HFFc6 (cell line): ENCODE measurements around the gene SLC25A21. TPM values are rescaled to one million over a fixed set of nuclear protein-coding genes. Genes with fewer than 3 reads are reported as not detected.

Experiments used
- DNase-seq: peaks from one replicate; pipeline ENCODE4 v3.0.0-alpha.2; 2018
- H3K27ac Mint-ChIP-seq: 2 replicates; pipeline ENCODE4 v1.8.0; 2020; ENCODE audit warnings: mild to moderate bottlenecking, mixed read lengths
- H3K27me3 Mint-ChIP-seq: 2 replicates; pipeline ENCODE4 v1.8.0; 2021; ENCODE audit warnings: mild to moderate bottlenecking, moderate library complexity, mixed read lengths; ENCODE audit not compliant: insufficient read depth
- H3K36me3 Mint-ChIP-seq: 2 replicates; pipeline ENCODE4 v1.8.0; 2021; ENCODE audit warnings: low read depth, mixed read lengths
- H3K4me1 Mint-ChIP-seq: 2 replicates; pipeline ENCODE4 v1.8.0; 2020; ENCODE audit warnings: low read depth, mixed read lengths
- H3K4me3 Mint-ChIP-seq: 2 replicates; pipeline ENCODE4 v1.8.0; 2020; ENCODE audit warnings: mild to moderate bottlenecking, moderate library complexity, mixed read lengths
- H3K9me3 Mint-ChIP-seq: 2 replicates; pipeline ENCODE4 v1.8.0; 2020; ENCODE audit warnings: mild to moderate bottlenecking, mixed read lengths
- CTCF ChIP-seq: fragments of 200-600 bp; sonication (generic); IDR thresholded peaks from 2 replicates; pipeline ENCODE4 v1.5.0; 2021; ENCODE audit warnings: antibody characterized with exemption, mild to moderate bottlenecking
- total RNA-seq, 6 experiments: library from RNA; stranded (reverse); fragmentation: NEBNext Ultra II Directional; extraction: Animal tissue kit (Norgen Biotek cat#: 25700); gene quantifications; 2 replicates in 1 of 6; 3 replicates in 5 of 6; pipeline ENCODE4 v1.2.3, GENCODE V29; 2021

SLC25A21 gene
- total RNA-seq, 6 experiments from 2014 or later = 0.33 to 1.1 (median 0.47) TPM

GRCh38 chr14:36741858-36742257 lies 430.5 kb downstream of the SLC25A21 start:
- DNase-seq = no peak
- peaks cover 3% of the 10 kb centered on the region for H3K27me3 Mint-ChIP-seq
- H3K4me3 Mint-ChIP-seq = no peak overlapping the region
- H3K36me3 Mint-ChIP-seq = no peaks in the 10 kb centered on the region
- H3K4me1 Mint-ChIP-seq = no peaks in the 10 kb centered on the region
- H3K27ac Mint-ChIP-seq = no peak overlapping the region
- TF ChIP-seq CTCF = no peak
- peaks cover 4% of the 10 kb centered on the region for H3K9me3 Mint-ChIP-seq

DNA sequence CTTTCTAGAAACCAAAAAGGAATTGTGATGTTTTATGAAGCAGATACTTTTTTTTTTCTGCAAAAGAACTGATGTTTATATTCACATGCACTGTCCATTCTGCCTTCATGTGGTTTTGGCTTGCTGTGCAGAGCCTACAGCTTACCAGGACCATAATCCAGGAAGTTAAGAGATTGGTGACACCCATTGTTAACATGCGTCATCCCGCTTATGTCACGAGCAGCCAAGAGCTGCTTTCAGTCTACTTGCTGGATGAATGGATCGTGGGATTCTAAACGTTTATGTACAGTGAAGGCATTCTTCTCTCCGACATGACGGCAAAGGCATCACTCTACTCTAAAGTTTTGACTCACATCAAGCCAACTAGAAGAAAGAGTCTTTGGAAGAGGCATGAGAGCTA lies 434.1 kb downstream of the SLC25A21 start:
- DNase-seq = no peak
- peaks cover under 1% of the 10 kb centered on the region for H3K9me3 Mint-ChIP-seq
- no peak overlapping the region for H3K27ac Mint-ChIP-seq
- no peak for TF ChIP-seq CTCF
- H3K4me3 Mint-ChIP-seq = no peak overlapping the region
- H3K4me1 Mint-ChIP-seq = no peaks in the 10 kb centered on the region
- no peaks in the 10 kb centered on the region for H3K36me3 Mint-ChIP-seq
- H3K27me3 Mint-ChIP-seq = peaks cover 3% of the 10 kb centered on the region

DNA sequence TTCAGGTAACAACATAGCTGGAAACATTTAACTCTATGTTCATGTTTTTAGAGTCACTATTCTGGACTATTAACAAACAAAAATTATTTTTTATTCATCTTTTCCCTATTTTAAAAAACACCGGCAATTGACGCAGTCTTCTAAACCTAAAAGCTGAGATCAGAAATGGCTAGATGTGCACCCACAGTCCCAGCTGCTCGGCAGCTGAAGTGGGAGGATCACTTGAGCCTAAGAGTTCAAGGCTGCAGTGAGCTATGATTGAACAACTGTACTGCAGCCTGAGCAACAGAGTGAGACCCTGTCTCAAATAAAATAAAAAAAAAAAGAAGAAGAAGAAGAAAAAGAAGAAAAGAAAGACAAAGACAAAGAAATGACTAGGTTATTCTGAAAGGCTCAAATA lies 446.3 kb downstream of the SLC25A21 start:
- Mint-ChIP-seq H3K36me3 (no peaks in the 10 kb centered on the region), H3K27me3 (peaks cover 4% of the 10 kb centered on the region; the same call in 1 of the 2 replicates)

GRCh38 chr14:36724162-36724561 lies 448.2 kb downstream of the SLC25A21 start:
- DNase-seq = no peak
- H3K27me3 Mint-ChIP-seq = peaks cover 5% of the 10 kb centered on the region; the same call in 1 of the 2 replicates
- H3K9me3 Mint-ChIP-seq = peaks cover 3% of the 10 kb centered on the region; the same call in 1 of the 2 replicates
- TF ChIP-seq CTCF = no peak
- H3K4me3 Mint-ChIP-seq = no peak overlapping the region
- no peak overlapping the region for H3K27ac Mint-ChIP-seq
- no peaks in the 10 kb centered on the region for H3K36me3 Mint-ChIP-seq
- no peaks in the 10 kb centered on the region for H3K4me1 Mint-ChIP-seq

More for the DNA sequence above, 446.3 kb downstream of the SLC25A21 start:
- Mint-ChIP-seq H3K4me1 (no peaks in the 10 kb centered on the region), H3K27ac (no peak overlapping the region), H3K4me3 (no peak overlapping the region), H3K9me3 (peaks cover 3% of the 10 kb centered on the region; the same call in 1 of the 2 replicates)
- TF ChIP-seq CTCF = no peak
- no peak for DNase-seq

GRCh38 chr14:36723530-36723929 lies 448.9 kb downstream of the SLC25A21 start:
- TF ChIP-seq CTCF = no peak
- peaks cover 5% of the 10 kb centered on the region; the same call in 1 of the 2 replicates for H3K27me3 Mint-ChIP-seq
- H3K4me1 Mint-ChIP-seq = no peaks in the 10 kb centered on the region
- H3K36me3 Mint-ChIP-seq = no peaks in the 10 kb centered on the region
- no peak overlapping the region for H3K4me3 Mint-ChIP-seq
- no peak for DNase-seq
- H3K9me3 Mint-ChIP-seq = peaks cover 3% of the 10 kb centered on the region; the same call in 1 of the 2 replicates
- no peak overlapping the region for H3K27ac Mint-ChIP-seq

DNA sequence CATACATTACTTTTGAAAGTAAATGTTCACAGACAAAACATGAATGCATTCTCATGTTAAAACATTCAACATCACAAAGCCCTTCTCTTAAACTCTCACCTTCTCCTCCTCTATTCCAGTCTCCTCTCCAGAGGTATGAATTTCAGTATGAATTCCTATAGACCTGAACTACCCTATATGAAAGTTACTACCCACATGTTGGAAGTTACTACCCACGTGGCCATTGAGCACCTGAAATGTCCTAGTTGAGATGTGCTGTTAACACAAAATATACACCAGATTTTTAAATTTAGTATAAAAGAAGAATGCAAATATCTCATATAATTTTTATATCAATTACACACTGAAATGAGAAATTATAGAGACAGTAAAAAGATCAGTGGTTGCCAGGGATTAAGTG lies 450.5 kb downstream of the SLC25A21 start:
- H3K27me3 Mint-ChIP-seq = peaks cover 5% of the 10 kb centered on the region; the same call in 1 of the 2 replicates
- H3K4me1 Mint-ChIP-seq = no peaks in the 10 kb centered on the region
- H3K36me3 Mint-ChIP-seq = no peaks in the 10 kb centered on the region
- peaks cover 3% of the 10 kb centered on the region; the same call in 1 of the 2 replicates for H3K9me3 Mint-ChIP-seq
- no peak for DNase-seq
- no peak overlapping the region for H3K27ac Mint-ChIP-seq
- TF ChIP-seq CTCF = no peak
- no peak overlapping the region for H3K4me3 Mint-ChIP-seq
